Parathyroid adenoma (tissue), 2 donors: ENCODE results near the gene BCR.

Experiments
- H2AFZ ChIP-seq: fragments of 300-600 bp; sonication (generic); one replicate; pipeline ENCODE4 v1.7.0; 2017; ENCODE audit warnings: antibody characterized with exemption, mild to moderate bottlenecking
- H3K27ac ChIP-seq: fragments of 300-600 bp; sonication (generic); one replicate; pipeline ENCODE4 v1.7.0; 2017
- H3K27me3 ChIP-seq: fragments of 300-600 bp; sonication (generic); one replicate; pipeline ENCODE4 v1.7.0; 2017; ENCODE audit warnings: low read length; ENCODE audit not compliant: control insufficient read depth, insufficient read depth
- H3K36me3 ChIP-seq: fragments of 300-600 bp; sonication (generic); one replicate; pipeline ENCODE4 v1.7.0; 2017; ENCODE audit warnings: low read length; ENCODE audit not compliant: control insufficient read depth, insufficient read depth
- H3K4me1 ChIP-seq: fragments of 300-600 bp; sonication (generic); one replicate; pipeline ENCODE4 v1.7.0; 2017; ENCODE audit warnings: control low read depth
- H3K4me2 ChIP-seq: fragments of 300-600 bp; sonication (generic); one replicate; pipeline ENCODE4 v1.7.0; 2017; ENCODE audit warnings: low read length
- H3K4me3 ChIP-seq: fragments of 300-600 bp; sonication (generic); one replicate; pipeline ENCODE4 v1.7.0; 2017; ENCODE audit warnings: low read depth, low read length
- H3K79me2 ChIP-seq: fragments of 300-600 bp; sonication (generic); one replicate; pipeline ENCODE4 v1.7.0; 2017; ENCODE audit warnings: control low read depth
- H3K9ac ChIP-seq: fragments of 300-600 bp; sonication (generic); one replicate; pipeline ENCODE4 v1.7.0; 2017; ENCODE audit warnings: mild to moderate bottlenecking
- H3K9me3 ChIP-seq: fragments of 300-600 bp; sonication (generic); one replicate; pipeline ENCODE4 v1.7.0; 2017; ENCODE audit warnings: low read length; ENCODE audit not compliant: control insufficient read depth
- CTCF ChIP-seq: fragments of 300-600 bp; sonication (generic); IDR thresholded peaks from one replicate; pipeline ENCODE4 v1.7.0; 2017; ENCODE audit warnings: antibody characterized with exemption, mild to moderate bottlenecking
- donor health status: primary hyperparathyroidism.

The BCR gene

GRCh38 chr22:23222793-23223568, 42.7 kb downstream of the BCR start:
- Histone ChIP-seq H3K27ac (peak overlapping the region; percentile 44), H2AFZ (no peak overlapping the region), H3K4me3 (no peak overlapping the region), H3K9me3 (no peaks in the 10 kb centered on the region), H3K4me1 (peaks cover 17% of the 10 kb centered on the region), H3K27me3 (no peaks in the 10 kb centered on the region), H3K36me3 (no peaks in the 10 kb centered on the region), H3K9ac (no peak overlapping the region), H3K4me2 (no peak overlapping the region), H3K79me2 (peaks cover 25% of the 10 kb centered on the region)
- no peak for TF ChIP-seq CTCF

- Histone ChIP-seq H3K79me2 (peaks cover 17% of the 10 kb centered on the region), H3K4me3 (no peak overlapping the region), H3K4me1 (peaks cover 17% of the 10 kb centered on the region), H3K36me3 (no peaks in the 10 kb centered on the region), H3K27me3 (no peaks in the 10 kb centered on the region), H3K9ac (no peak overlapping the region), H3K4me2 (peak overlapping the region; percentile 1), H3K9me3 (no peaks in the 10 kb centered on the region), H2AFZ (no peak overlapping the region), H3K27ac (peak overlapping the region; percentile 44)
- no peak for TF ChIP-seq CTCF
These were observed 43.4 kb downstream of the BCR start for GRCh38 chr22:23223569-23224317.

GRCh38 chr22:23224846-23225245, 44.5 kb downstream of the BCR start:
- no peaks in the 10 kb centered on the region for H3K9me3 ChIP-seq
- H3K4me2 ChIP-seq = no peak overlapping the region
- no peak overlapping the region for H3K9ac ChIP-seq
- H3K79me2 ChIP-seq = peaks cover 18% of the 10 kb centered on the region
- TF ChIP-seq CTCF = no peak
- no peaks in the 10 kb centered on the region for H3K36me3 ChIP-seq
- peaks cover 11% of the 10 kb centered on the region for H3K4me1 ChIP-seq
- no peaks in the 10 kb centered on the region for H3K27me3 ChIP-seq
- no peak overlapping the region for H2AFZ ChIP-seq
- H3K27ac ChIP-seq = no peak overlapping the region
- no peak overlapping the region for H3K4me3 ChIP-seq

GRCh38 chr22:23225337-23225723, 45.0 kb downstream of the BCR start:
- peak overlapping the region; percentile 44 for H3K27ac ChIP-seq
- H3K79me2 ChIP-seq = peaks cover 18% of the 10 kb centered on the region
- TF ChIP-seq CTCF = no peak
- H3K9ac ChIP-seq = no peak overlapping the region
- no peak overlapping the region for H3K4me3 ChIP-seq
- peaks cover 8% of the 10 kb centered on the region for H3K4me1 ChIP-seq
- no peaks in the 10 kb centered on the region for H3K27me3 ChIP-seq
- no peaks in the 10 kb centered on the region for H3K36me3 ChIP-seq
- H3K9me3 ChIP-seq = no peaks in the 10 kb centered on the region
- no peak overlapping the region for H3K4me2 ChIP-seq
- H2AFZ ChIP-seq = no peak overlapping the region
